Keratinocyte (primary cell): ENCODE results near the gene SCAF1. TPM values are rescaled to one million over a fixed set of nuclear protein-coding genes. Genes with fewer than 3 reads are reported as not detected.

ENCODE experiments used
- DNase-seq: peaks from one replicate; pipeline ENCODE4 v3.0.0-alpha.2; 2011; ENCODE audit warnings: low read depth, missing footprints, low spot score
- FAIRE-seq: peaks from 2 replicates; lab custom pipeline; 2011; peaks lifted over from hg19 to GRCh38; lab: Jason Lieb, UNC
- H2AFZ ChIP-seq: 2 replicates; pipeline ENCODE4 v1.6.0; 2012; ENCODE audit warnings: low read length, control low read depth, inconsistent platforms; ENCODE audit not compliant: control insufficient read depth
- H3K27ac ChIP-seq: 2 replicates; pipeline ENCODE4 v1.5.1; 2011; ENCODE audit warnings: low read length; ENCODE audit not compliant: control insufficient read depth, insufficient read depth
- H3K27me3 ChIP-seq: 3 replicates; pipeline ENCODE4 v1.6.0; 2011; ENCODE audit warnings: low read length; ENCODE audit not compliant: control insufficient read depth, insufficient read depth; ENCODE audit errors: extremely low read depth
- H3K36me3 ChIP-seq, 2 experiments: 2 replicates in 1 of 2; 3 replicates in 1 of 2; pipeline ENCODE4 v1.5.1; 2011; ENCODE audit warnings: low read length in 2 of 2, mild to moderate bottlenecking in 1 of 2; ENCODE audit not compliant: control insufficient read depth in 2 of 2, insufficient read depth in 2 of 2; ENCODE audit errors: extremely low read depth in 1 of 2
- H3K4me1 ChIP-seq: 3 replicates; pipeline ENCODE4 v1.5.1; 2011; ENCODE audit warnings: low read length; ENCODE audit not compliant: control insufficient read depth, insufficient read depth; ENCODE audit errors: extremely low read depth
- H3K4me2 ChIP-seq: 3 replicates; pipeline ENCODE4 v1.6.0; 2011; ENCODE audit warnings: low read depth, low read length; ENCODE audit not compliant: control insufficient read depth, insufficient read depth; ENCODE audit errors: extremely low read depth
- H3K4me3 ChIP-seq, 3 experiments: fragments of 200-600 bp in 1 of 3; sonication (generic) in 1 of 3; 2 replicates in 2 of 3; 3 replicates in 1 of 3; pipeline ENCODE4 v1.5.1; 2011 to 2016; ENCODE audit warnings: low read length in 3 of 3, mild to moderate bottlenecking in 3 of 3, control low read depth in 2 of 3, inconsistent platforms in 1 of 3, low read depth in 1 of 3, mixed read lengths in 1 of 3, mixed run types in 1 of 3, moderate library complexity in 1 of 3; ENCODE audit not compliant: control insufficient read depth in 2 of 3, insufficient read depth in 2 of 3; ENCODE audit errors: extremely low read depth in 1 of 3
- H3K79me2 ChIP-seq: 2 replicates; pipeline ENCODE4 v1.6.0; 2012; ENCODE audit warnings: low read length; ENCODE audit not compliant: control insufficient read depth, insufficient read depth
- H3K9ac ChIP-seq: 3 replicates; pipeline ENCODE4 v1.6.0; 2011; ENCODE audit warnings: low read length; ENCODE audit not compliant: control insufficient read depth, insufficient read depth; ENCODE audit errors: extremely low read depth
- H3K9me1 ChIP-seq: 3 replicates; pipeline ENCODE4 v1.6.0; 2011; ENCODE audit warnings: low read length; ENCODE audit not compliant: control insufficient read depth, insufficient read depth; ENCODE audit errors: extremely low read depth
- H3K9me3 ChIP-seq: 2 replicates; pipeline ENCODE4 v1.5.1; 2012; ENCODE audit warnings: low read depth, low read length; ENCODE audit not compliant: control insufficient read depth
- H4K20me1 ChIP-seq: 3 replicates; pipeline ENCODE4 v1.6.0; 2011; ENCODE audit warnings: low read length; ENCODE audit not compliant: control insufficient read depth, insufficient read depth; ENCODE audit errors: extremely low read depth
- EZH2 ChIP-seq: IDR thresholded peaks from one replicate; pipeline ENCODE4 v1.6.1; 2012; ENCODE audit warnings: inconsistent platforms, mild to moderate bottlenecking, low read length, moderate library complexity
- dilution Hi-C: fragments of 300-500 bp; cut with MboI; formaldehyde crosslinking; loops from one replicate; pipeline ENCODE4 v1.7.0; 2020; ENCODE audit warnings: low sequenced_read_pairs; ENCODE audit not compliant: extremely low pct_ligation_motif_present
- polyA plus RNA-seq, 5 experiments: library from polyadenylated mRNA; depleted of rRNA in 3 of 5; stranded (reverse) in 3 of 5; stranded (forward) in 1 of 5; unstranded in 1 of 5; fragments of >200 nt; gene quantifications; 1 replicate in 1 of 5; 2 replicates in 3 of 5; 3 replicates in 1 of 5; pipeline versions ENCODE4 v1.2.1 to v1.2.3, GENCODE V29; 2011 to 2012; ENCODE audit warnings: missing spikeins in 2 of 5, low read depth in 1 of 5, low replicate concordance in 1 of 5
- TF ChIP-seq, protein P1 (sequence below), 3 experiments: IDR thresholded peaks in 1 of 3; conservative IDR thresholded peaks in 1 of 3; optimal IDR thresholded peaks in 1 of 3; 2 replicates in 2 of 3; 3 replicates in 1 of 3; pipeline versions ENCODE3 to v1.5.1; 2011; ENCODE audit warnings: low read length in 3 of 3, mild to moderate bottlenecking in 3 of 3, moderate library complexity in 2 of 3, control low read depth in 1 of 3, inconsistent platforms in 1 of 3; ENCODE audit not compliant: insufficient read depth in 2 of 3; ENCODE audit errors: extremely low read depth in 1 of 3

SCAF1 gene
- polyA plus RNA-seq, 1 donor (not counting 4 experiments of a cell fraction or from before 2014, with no cell fraction given), result 3.4 TPM

GRCh38 chr19:49635530-49636232, 6.3 kb upstream of the SCAF1 start:
- TF ChIP-seq EZH2, result no peak
- TF ChIP-seq, protein P1, sequence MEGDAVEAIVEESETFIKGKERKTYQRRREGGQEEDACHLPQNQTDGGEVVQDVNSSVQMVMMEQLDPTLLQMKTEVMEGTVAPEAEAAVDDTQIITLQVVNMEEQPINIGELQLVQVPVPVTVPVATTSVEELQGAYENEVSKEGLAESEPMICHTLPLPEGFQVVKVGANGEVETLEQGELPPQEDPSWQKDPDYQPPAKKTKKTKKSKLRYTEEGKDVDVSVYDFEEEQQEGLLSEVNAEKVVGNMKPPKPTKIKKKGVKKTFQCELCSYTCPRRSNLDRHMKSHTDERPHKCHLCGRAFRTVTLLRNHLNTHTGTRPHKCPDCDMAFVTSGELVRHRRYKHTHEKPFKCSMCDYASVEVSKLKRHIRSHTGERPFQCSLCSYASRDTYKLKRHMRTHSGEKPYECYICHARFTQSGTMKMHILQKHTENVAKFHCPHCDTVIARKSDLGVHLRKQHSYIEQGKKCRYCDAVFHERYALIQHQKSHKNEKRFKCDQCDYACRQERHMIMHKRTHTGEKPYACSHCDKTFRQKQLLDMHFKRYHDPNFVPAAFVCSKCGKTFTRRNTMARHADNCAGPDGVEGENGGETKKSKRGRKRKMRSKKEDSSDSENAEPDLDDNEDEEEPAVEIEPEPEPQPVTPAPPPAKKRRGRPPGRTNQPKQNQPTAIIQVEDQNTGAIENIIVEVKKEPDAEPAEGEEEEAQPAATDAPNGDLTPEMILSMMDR (optimal IDR thresholded peaks at IDR 0.05 in 1 of 3, IDR thresholded peaks at IDR 0.05 in 1 of 3, conservative IDR thresholded peaks at IDR 0.05 in 1 of 3; ENCODE audit: extremely low read depth in 1 of 3, insufficient read depth in 2 of 3, low read length in 3 of 3), result peak in 2 of 3 experiments; percentile 13 to 26
- no peak overlapping the region for H3K27ac ChIP-seq

GRCh38 chr19:49636233-49636932, 5.6 kb upstream of the SCAF1 start:
- H3K9me1 ChIP-seq, result no peaks in the 10 kb centered on the region
- dilution Hi-C loops, result no loop called here
- no peak for DNase-seq
- no peak overlapping the region for H2AFZ ChIP-seq
- TF ChIP-seq EZH2, result no peak
- TF ChIP-seq, protein P1 (optimal IDR thresholded peaks at IDR 0.05 in 1 of 3, IDR thresholded peaks at IDR 0.05 in 1 of 3, conservative IDR thresholded peaks at IDR 0.05 in 1 of 3; ENCODE audit: extremely low read depth in 1 of 3, insufficient read depth in 2 of 3, low read length in 3 of 3), result no peak
- no peak overlapping the region for H3K4me3 ChIP-seq
- FAIRE-seq, result no peak
- no peaks in the 10 kb centered on the region for H4K20me1 ChIP-seq
- no peaks in the 10 kb centered on the region for H3K27me3 ChIP-seq
- H3K36me3 ChIP-seq, result peaks cover 14% of the 10 kb centered on the region in 2 experiments
- H3K9ac ChIP-seq, result no peak overlapping the region
- no peaks in the 10 kb centered on the region for H3K9me3 ChIP-seq
- peaks cover 22% of the 10 kb centered on the region for H3K79me2 ChIP-seq
- no peak overlapping the region for H3K27ac ChIP-seq
- no peak overlapping the region for H3K4me2 ChIP-seq
- peaks cover 12% of the 10 kb centered on the region for H3K4me1 ChIP-seq

More at GRCh38 chr19:49635530-49636232, 6.3 kb upstream of the SCAF1 start:
- Histone ChIP-seq H4K20me1 (no peaks in the 10 kb centered on the region), H3K79me2 (peaks cover 22% of the 10 kb centered on the region), H2AFZ (no peak overlapping the region), H3K9me1 (no peaks in the 10 kb centered on the region), H3K27me3 (no peaks in the 10 kb centered on the region), H3K4me1 (peaks cover 10% of the 10 kb centered on the region), H3K4me2 (no peak overlapping the region), H3K9me3 (no peaks in the 10 kb centered on the region), H3K36me3 (peaks cover 14% of the 10 kb centered on the region in 2 experiments), H3K9ac (no peak overlapping the region), H3K4me3 (no peak overlapping the region)
- no peak for FAIRE-seq
- dilution Hi-C loops, result no loop called here
- no peak for DNase-seq
